ENCODE data around the gene SLC2A11.
"Not testable (repeated sequence)": the region's sequence is repeated elsewhere in the genome, so short reads cannot be mapped to it uniquely, and the experiment has no call there.

The SLC2A11 gene

GRCh38 chr22:23908587-23909205 lies 51.0 kb downstream of the SLC2A11 start:
- DNase-seq, result no peak

- no peak for DNase-seq
These were observed 51.7 kb downstream of the SLC2A11 start for GRCh38 chr22:23909296-23909898.

GRCh38 chr22:23910496-23911190 lies 53.0 kb downstream of the SLC2A11 start:
- no peak for DNase-seq

- no peak for DNase-seq
These were observed 53.8 kb downstream of the SLC2A11 start for GRCh38 chr22:23911318-23911980.

- DNase-seq, result no peak
These were observed 54.7 kb downstream of the SLC2A11 start for GRCh38 chr22:23912293-23912903.

- no peak for DNase-seq
These were observed 55.6 kb downstream of the SLC2A11 start for GRCh38 chr22:23913306-23913660.

- peak; percentile 100 for DNase-seq
These were observed 56.1 kb downstream of the SLC2A11 start for GRCh38 chr22:23913661-23914353.

- no peak for DNase-seq
These were observed 57.6 kb downstream of the SLC2A11 start for GRCh38 chr22:23915290-23915689.

- not testable (repeated sequence) for DNase-seq
These were observed 62.6 kb downstream of the SLC2A11 start for GRCh38 chr22:23920267-23920611.

- not testable (repeated sequence) for DNase-seq
These were observed 64.0 kb downstream of the SLC2A11 start for GRCh38 chr22:23921586-23922201.

GRCh38 chr22:23922921-23923320 lies 65.2 kb downstream of the SLC2A11 start:
- no peak for DNase-seq

- DNase-seq, result no peak
These were observed 67.4 kb downstream of the SLC2A11 start for GRCh38 chr22:23925020-23925606.

GRCh38 chr22:23926561-23926960 lies 68.9 kb downstream of the SLC2A11 start:
- no peak for DNase-seq

All from suppressor macrophage (primary cell).